Measurements from ENCODE around the gene GNB1L. TPM values are rescaled to one million over a fixed set of nuclear protein-coding genes. Genes with fewer than 3 reads are reported as not detected.
A peak's percentile ranks its signal among the peaks of the same experiment; 100 is the strongest.

Gene GNB1L
- total RNA-seq, 4 donors from 2014 or later: 4.8 to 8.7 (median 7.4) TPM

GRCh38 chr22:19755145-19755710 is 99.4 kb downstream of the GNB1L start:
- Histone ChIP-seq H3K4me3 (peak overlapping the region in 1 of 2 donors; percentile 1), H3K27me3 (peaks cover 98% of the 10 kb centered on the region), H3K27ac (no peak overlapping the region), H3K4me1 (peaks cover 0 to 50% (median 23%) of the 10 kb centered on the region in 3 donors), H3K36me3 (no peaks in the 10 kb centered on the region), H3K9me3 (no peaks in the 10 kb centered on the region)
- ATAC-seq: no peak
- TF ChIP-seq, protein P1, sequence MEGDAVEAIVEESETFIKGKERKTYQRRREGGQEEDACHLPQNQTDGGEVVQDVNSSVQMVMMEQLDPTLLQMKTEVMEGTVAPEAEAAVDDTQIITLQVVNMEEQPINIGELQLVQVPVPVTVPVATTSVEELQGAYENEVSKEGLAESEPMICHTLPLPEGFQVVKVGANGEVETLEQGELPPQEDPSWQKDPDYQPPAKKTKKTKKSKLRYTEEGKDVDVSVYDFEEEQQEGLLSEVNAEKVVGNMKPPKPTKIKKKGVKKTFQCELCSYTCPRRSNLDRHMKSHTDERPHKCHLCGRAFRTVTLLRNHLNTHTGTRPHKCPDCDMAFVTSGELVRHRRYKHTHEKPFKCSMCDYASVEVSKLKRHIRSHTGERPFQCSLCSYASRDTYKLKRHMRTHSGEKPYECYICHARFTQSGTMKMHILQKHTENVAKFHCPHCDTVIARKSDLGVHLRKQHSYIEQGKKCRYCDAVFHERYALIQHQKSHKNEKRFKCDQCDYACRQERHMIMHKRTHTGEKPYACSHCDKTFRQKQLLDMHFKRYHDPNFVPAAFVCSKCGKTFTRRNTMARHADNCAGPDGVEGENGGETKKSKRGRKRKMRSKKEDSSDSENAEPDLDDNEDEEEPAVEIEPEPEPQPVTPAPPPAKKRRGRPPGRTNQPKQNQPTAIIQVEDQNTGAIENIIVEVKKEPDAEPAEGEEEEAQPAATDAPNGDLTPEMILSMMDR (IDR thresholded peaks at IDR 0.05): no peak
- TF ChIP-seq EP300 (IDR thresholded peaks at IDR 0.05) (no peak), POLR2A (IDR thresholded peaks at IDR 0.05) (no peak), POLR2AphosphoS5 (IDR thresholded peaks at IDR 0.05) (no peak)
- no CpG with 5 or more reads among the region's 59 CpGs for WGBS, 2 donors (ENCODE audit: low coverage in 1 of 2)

DNA sequence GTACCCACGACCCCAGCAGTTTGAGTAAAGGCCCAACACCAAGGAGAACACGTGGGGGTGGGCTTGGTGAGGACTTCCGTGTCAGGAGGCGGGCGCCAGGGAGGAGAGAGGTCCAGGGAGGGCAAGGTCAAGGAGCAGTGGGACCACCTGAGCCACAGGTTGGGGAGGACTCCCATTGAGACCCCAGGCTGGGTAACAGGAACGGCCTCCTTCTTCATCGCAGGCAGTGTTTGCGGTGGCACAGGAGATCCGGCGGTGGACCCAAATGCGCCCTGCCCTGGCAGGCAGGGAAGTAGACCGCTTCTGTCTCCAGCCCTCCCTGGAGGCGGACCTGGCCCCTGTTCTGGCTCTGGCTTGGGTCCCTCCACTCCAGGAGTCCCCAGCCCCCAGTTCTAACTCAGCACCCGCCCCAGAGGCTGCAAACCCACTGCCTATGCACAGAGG is 100.0 kb downstream of the GNB1L start:
- H3K36me3 ChIP-seq: no peaks in the 10 kb centered on the region
- H3K9me3 ChIP-seq: no peaks in the 10 kb centered on the region
- peaks cover 98% of the 10 kb centered on the region for H3K27me3 ChIP-seq
- ATAC-seq: no peak
- H3K27ac ChIP-seq: no peak overlapping the region
- peak overlapping the region in 1 of 2 donors; percentile 1 for H3K4me3 ChIP-seq
- peaks cover 0 to 45% (median 22%) of the 10 kb centered on the region in 3 donors for H3K4me1 ChIP-seq
- TF ChIP-seq POLR2AphosphoS5 (IDR thresholded peaks at IDR 0.05): no peak
- no peak for TF ChIP-seq POLR2A (IDR thresholded peaks at IDR 0.05)
- TF ChIP-seq, protein P1 (IDR thresholded peaks at IDR 0.05): no peak
- no peak for TF ChIP-seq EP300 (IDR thresholded peaks at IDR 0.05)
- no CpG with 5 or more reads among the region's 14 CpGs for WGBS, 2 donors (ENCODE audit: low coverage in 1 of 2)

- H3K4me3 ChIP-seq: no peak overlapping the region
- peaks cover 98% of the 10 kb centered on the region for H3K27me3 ChIP-seq
- no peaks in the 10 kb centered on the region for H3K9me3 ChIP-seq
- peaks cover 0 to 39% (median 18%) of the 10 kb centered on the region in 3 donors for H3K4me1 ChIP-seq
- WGBS, 2 donors (ENCODE audit: low coverage in 1 of 2): 52% methylated on average over 9 of the region's 14 CpGs; no CpG with 5 or more reads in 1 of the 2 donors
- H3K27ac ChIP-seq: no peak overlapping the region
- H3K36me3 ChIP-seq: no peaks in the 10 kb centered on the region
- TF ChIP-seq POLR2AphosphoS5 (IDR thresholded peaks at IDR 0.05): no peak
- no peak for TF ChIP-seq EP300 (IDR thresholded peaks at IDR 0.05)
- TF ChIP-seq, protein P1 (IDR thresholded peaks at IDR 0.05): no peak
- TF ChIP-seq POLR2A (IDR thresholded peaks at IDR 0.05): no peak
- ATAC-seq: no peak
Measured at GRCh38 chr22:19753996-19754700, 100.5 kb downstream of the GNB1L start.

DNA sequence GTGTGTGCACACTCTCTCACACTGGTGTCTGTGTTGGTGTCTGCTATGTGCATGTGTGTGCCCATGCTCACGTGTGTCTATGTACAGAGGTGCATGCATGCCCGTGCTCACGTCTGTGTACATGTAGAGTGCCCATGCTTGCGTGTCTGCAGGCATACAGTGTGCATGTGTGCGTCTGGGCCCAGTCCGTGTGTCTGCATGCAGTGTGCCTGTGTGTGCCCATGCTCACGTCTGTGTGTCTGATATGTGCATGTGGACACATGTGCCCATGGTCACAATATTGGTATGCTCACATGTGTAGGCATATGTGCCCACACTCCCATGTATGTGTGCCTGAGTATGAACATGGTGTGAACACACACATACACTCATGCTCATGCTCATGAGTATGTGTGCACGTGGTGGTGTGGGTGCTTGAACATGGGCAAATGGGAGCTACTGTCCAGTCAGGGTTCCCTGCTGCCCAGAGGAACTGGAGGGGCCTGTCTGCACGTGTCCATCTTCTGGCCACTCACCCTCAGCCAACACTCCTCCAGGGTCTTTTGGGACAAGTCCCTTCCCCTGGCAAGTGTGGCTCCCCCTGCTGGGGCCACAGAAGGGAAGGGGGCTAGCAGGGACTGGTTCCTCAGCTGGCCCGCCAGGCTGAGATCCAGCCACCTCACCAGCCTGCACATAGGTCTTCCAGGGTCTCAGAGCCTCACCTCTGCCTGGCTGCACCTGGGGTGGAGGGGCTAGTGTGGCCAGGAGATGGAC is 101.4 kb downstream of the GNB1L start:
- 89% methylated on average over 4 of the region's 10 CpGs; no CpG with 5 or more reads in 1 of the 2 donors for WGBS, 2 donors (ENCODE audit: low coverage in 1 of 2)
- TF ChIP-seq EP300 (IDR thresholded peaks at IDR 0.05) (no peak), POLR2AphosphoS5 (IDR thresholded peaks at IDR 0.05) (no peak), POLR2A (IDR thresholded peaks at IDR 0.05) (no peak)
- TF ChIP-seq, protein P1 (IDR thresholded peaks at IDR 0.05): no peak
- Histone ChIP-seq H3K4me1 (peaks cover 0 to 31% (median 18%) of the 10 kb centered on the region in 3 donors), H3K27ac (no peak overlapping the region), H3K9me3 (no peaks in the 10 kb centered on the region), H3K27me3 (peaks cover 90% of the 10 kb centered on the region), H3K36me3 (no peaks in the 10 kb centered on the region), H3K4me3 (no peak overlapping the region)
- no peak for ATAC-seq

All from gastroesophageal sphincter (tissue), 4 donors.